Heart left ventricle (tissue), 13 donors: ENCODE results near the gene SLC66A2.

Source experiments
- CTCF ChIP-seq, 12 donors: fragments of 200-600 bp; sonication (generic) in 4 of 12; IDR thresholded peaks; one replicate each; pipeline versions ENCODE4 v1.5.0 to v1.8.0; 2018 to 2022; ENCODE audit warnings: antibody characterized with exemption in 12 of 12, mild to moderate bottlenecking in 5 of 12
- POLR2A ChIP-seq, 2 donors: fragments of 450-650 bp; IDR thresholded peaks; one replicate each; pipeline ENCODE4 v1.6.1; 2017; ENCODE audit warnings: antibody characterized with exemption in 2 of 2, mild to moderate bottlenecking in 2 of 2, moderate library complexity in 2 of 2
- donor health status: ischemic (EF 13 %, LVEDD 7.1; RV severe dilation, severe dysfunction).
- donor health status: DM: no; HTN: yes; CAD: no.
- donor health status: DM: no; HTN: no; CAD: no.
- donor health status: ischemic (EF 25% LVEDD 6.9; RV normal size, moderate dysfunction).
- donor health status: ischemic (EF 25% LVEDD 5.7; RV mildly dilated, moderate dysfunction).
- donor health status: ischemic (EF 35%, LVEDD 5.7; RV mildly dilated, moderate dysfunction).
- donor health status: nonischemic (EF 11% LVEDD 7.7; RV severe dilation, severe dysfunction).
- donor health status: DM: yes; HTN: yes; CAD: no.
- donor health status: PGD.
- donor health status: ischemic (EF 29% LVEDD 5.4; RV normal size, mild dysfunction).
- donor health status: nonischemic (EF 23%, LVEDD 6.1; RV moderate dilation, normal function).

- TF ChIP-seq CTCF (IDR thresholded peaks at IDR 0.05): no peak
- TF ChIP-seq POLR2A (IDR thresholded peaks at IDR 0.05): no peak
These were observed 81.0 kb downstream of the SLC66A2 start for GRCh38 chr18:79870301-79871025.
